ENCODE results near the gene ANKRD36.
"Not testable (repeated sequence)": the region's sequence is repeated elsewhere in the genome, so short reads cannot be mapped to it uniquely, and the experiment has no call there.

DNA sequence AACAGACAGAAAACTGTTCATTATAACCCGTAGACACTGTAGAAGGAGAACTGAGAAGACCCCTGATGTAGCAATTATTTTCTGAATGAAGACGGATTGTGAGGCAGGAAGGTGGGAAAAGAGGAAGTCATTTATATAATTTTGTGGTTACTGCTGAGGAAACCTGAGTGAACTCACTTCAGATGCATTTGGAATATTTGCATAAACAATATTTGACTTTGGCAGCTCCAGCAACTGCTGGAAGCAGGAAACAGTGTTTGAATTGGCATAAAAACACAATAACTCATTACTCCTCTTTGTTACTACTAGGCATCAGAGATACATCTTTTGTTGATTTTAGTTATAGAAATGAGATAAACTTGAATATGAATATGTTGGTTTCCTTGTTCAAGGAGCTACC is 87.9 kb downstream of the ANKRD36 start:
- TF ChIP-seq POLR2A (IDR thresholded peaks at IDR 0.05; ENCODE audit: extremely low read depth, insufficient read length) = not testable (repeated sequence)
- TF ChIP-seq, protein P1, sequence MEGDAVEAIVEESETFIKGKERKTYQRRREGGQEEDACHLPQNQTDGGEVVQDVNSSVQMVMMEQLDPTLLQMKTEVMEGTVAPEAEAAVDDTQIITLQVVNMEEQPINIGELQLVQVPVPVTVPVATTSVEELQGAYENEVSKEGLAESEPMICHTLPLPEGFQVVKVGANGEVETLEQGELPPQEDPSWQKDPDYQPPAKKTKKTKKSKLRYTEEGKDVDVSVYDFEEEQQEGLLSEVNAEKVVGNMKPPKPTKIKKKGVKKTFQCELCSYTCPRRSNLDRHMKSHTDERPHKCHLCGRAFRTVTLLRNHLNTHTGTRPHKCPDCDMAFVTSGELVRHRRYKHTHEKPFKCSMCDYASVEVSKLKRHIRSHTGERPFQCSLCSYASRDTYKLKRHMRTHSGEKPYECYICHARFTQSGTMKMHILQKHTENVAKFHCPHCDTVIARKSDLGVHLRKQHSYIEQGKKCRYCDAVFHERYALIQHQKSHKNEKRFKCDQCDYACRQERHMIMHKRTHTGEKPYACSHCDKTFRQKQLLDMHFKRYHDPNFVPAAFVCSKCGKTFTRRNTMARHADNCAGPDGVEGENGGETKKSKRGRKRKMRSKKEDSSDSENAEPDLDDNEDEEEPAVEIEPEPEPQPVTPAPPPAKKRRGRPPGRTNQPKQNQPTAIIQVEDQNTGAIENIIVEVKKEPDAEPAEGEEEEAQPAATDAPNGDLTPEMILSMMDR (IDR thresholded peaks at IDR 0.05; ENCODE audit: low read depth, low read length) = not testable (repeated sequence)
